CD4-positive, alpha-beta T cell treated with Interleukin-12 subunit alpha and Interleukin-12 subunit beta, for 1 hour (primary cell): ENCODE data around the gene NOX4.
"Not testable (repeated sequence)": the region's sequence is repeated elsewhere in the genome, so short reads cannot be mapped to it uniquely, and the experiment has no call there.

Source experiments
- DNase-seq: peaks from one replicate; pipeline ENCODE4 v3.0.0-alpha.2; 2020

The NOX4 gene

GRCh38 chr11:89378986-89379385 is 112.2 kb downstream of the NOX4 start:
- DNase-seq, result not testable (repeated sequence)

- DNase-seq, result not testable (repeated sequence)
These were observed 121.8 kb downstream of the NOX4 start for GRCh38 chr11:89369356-89369755.

- not testable (repeated sequence) for DNase-seq
These were observed 126.3 kb downstream of the NOX4 start for GRCh38 chr11:89364856-89365255.

- no peak for DNase-seq
These were observed 129.4 kb downstream of the NOX4 start for GRCh38 chr11:89361734-89362133.

GRCh38 chr11:89359208-89359607 is 132.0 kb downstream of the NOX4 start:
- DNase-seq, result not testable (repeated sequence)

GRCh38 chr11:89358761-89359160 is 132.4 kb downstream of the NOX4 start:
- no peak for DNase-seq

GRCh38 chr11:89355646-89356045 is 135.5 kb downstream of the NOX4 start:
- no peak for DNase-seq

GRCh38 chr11:89354513-89354912 is 136.7 kb downstream of the NOX4 start:
- not testable (repeated sequence) for DNase-seq

GRCh38 chr11:89347071-89347470 is 144.1 kb downstream of the NOX4 start:
- DNase-seq, result no peak

GRCh38 chr11:89346601-89347000 is 144.6 kb downstream of the NOX4 start:
- no peak for DNase-seq

GRCh38 chr11:89342880-89343572 is 148.1 kb downstream of the NOX4 start:
- DNase-seq, result not testable (repeated sequence)

GRCh38 chr11:89340450-89340849 is 150.7 kb downstream of the NOX4 start:
- not testable (repeated sequence) for DNase-seq

- not testable (repeated sequence) for DNase-seq
These were observed 153.1 kb downstream of the NOX4 start for GRCh38 chr11:89338073-89338472.

- DNase-seq, result not testable (repeated sequence)
These were observed 154.0 kb downstream of the NOX4 start for GRCh38 chr11:89337100-89337650.

- not testable (repeated sequence) for DNase-seq
These were observed 157.5 kb downstream of the NOX4 start for GRCh38 chr11:89333704-89334103.

- DNase-seq, result not testable (repeated sequence)
These were observed 159.2 kb downstream of the NOX4 start for GRCh38 chr11:89331940-89332339.

GRCh38 chr11:89327885-89328284 is 163.3 kb downstream of the NOX4 start:
- DNase-seq, result no peak

GRCh38 chr11:89321401-89321800 is 169.8 kb downstream of the NOX4 start:
- no peak for DNase-seq

- DNase-seq, result not testable (repeated sequence)
These were observed 180.6 kb downstream of the NOX4 start for GRCh38 chr11:89310607-89311006.

- DNase-seq, result not testable (repeated sequence)
These were observed 181.7 kb downstream of the NOX4 start for GRCh38 chr11:89309321-89309985.

GRCh38 chr11:89308272-89308671 is 182.9 kb downstream of the NOX4 start:
- DNase-seq, result not testable (repeated sequence)

GRCh38 chr11:89303029-89303428 is 188.1 kb downstream of the NOX4 start:
- not testable (repeated sequence) for DNase-seq

GRCh38 chr11:89295023-89295422 is 196.2 kb downstream of the NOX4 start:
- not testable (repeated sequence) for DNase-seq
